ENCODE data around the gene PLCL2. TPM values are rescaled to one million over a fixed set of nuclear protein-coding genes. Genes with fewer than 3 reads are reported as not detected.

Gene PLCL2
- total RNA-seq, 1 experiment from 2014 or later: 32.1 TPM

GRCh38 chr3:17118771-17119170 is 234.0 kb downstream of the PLCL2 start:
- no peak overlapping the region for H2BK12ac ChIP-seq (ENCODE audit: insufficient read length, low read depth, low read length)
- H2BK120ac ChIP-seq (ENCODE audit: low read depth, low read length, poor library complexity, severe bottlenecking): no peak overlapping the region
- H2BK5ac ChIP-seq (ENCODE audit: insufficient read length, low read length): no peak overlapping the region
- H4K91ac ChIP-seq (ENCODE audit: insufficient read length, low read depth, low read length): no peak overlapping the region
- no peak overlapping the region for H3T11ph ChIP-seq (ENCODE audit: low read length)
- no CpG with 5 or more reads among the region's 6 CpGs for WGBS (ENCODE audit: extremely low coverage, insufficient read length, low lambda C conversion rate)
- Mint-ChIP-seq H3K36me3 (ENCODE audit: insufficient read depth in 1 of 3, low read depth in 3 of 3) (peaks cover 4 to 10% (median 4%) of the 10 kb centered on the region in 3 experiments; a peak in 4 of 7 replicates), H3K27ac (no peak overlapping the region), H3K4me3 (no peak overlapping the region), H3K9me3 (peaks cover 5 to 9% of the 10 kb centered on the region in 2 experiments; a peak in 4 of 5 replicates), H3K27me3 (ENCODE audit: low read depth) (peaks cover 2% of the 10 kb centered on the region; the same call in 1 of the 2 replicates), H3K4me1 (no peaks in the 10 kb centered on the region; a peak in 1 of 4 replicates)
- no peaks in the 10 kb centered on the region for H3K27me3 ChIP-seq (ENCODE audit: insufficient read depth, low read length)
- no peaks in the 10 kb centered on the region for H3K79me1 ChIP-seq (ENCODE audit: insufficient read depth, low read depth, low read length, poor library complexity, severe bottlenecking)
- H3K9me3 ChIP-seq (ENCODE audit: control insufficient read depth, low read depth, low read length): no peaks in the 10 kb centered on the region
- no peak overlapping the region for H2BK15ac ChIP-seq (ENCODE audit: low read depth, low read length)
- H3K4me1 ChIP-seq (ENCODE audit: insufficient read depth, low read length): no peaks in the 10 kb centered on the region
- no peak overlapping the region for H3K23ac ChIP-seq (ENCODE audit: insufficient read length, low read depth, low read length)
- no peak overlapping the region for H3K56ac ChIP-seq (ENCODE audit: insufficient read length, low read depth, low read length)
- DNase-seq: no peak
- H4K5ac ChIP-seq (ENCODE audit: insufficient read length, low read depth, low read length): no peak overlapping the region
- H3K4me2 ChIP-seq (ENCODE audit: insufficient read depth, insufficient read length, low read length): no peak overlapping the region
- no peak overlapping the region for H3K27ac ChIP-seq (ENCODE audit: insufficient read length, low read depth, low read length)
- no peak overlapping the region for H3K14ac ChIP-seq (ENCODE audit: insufficient read depth, low read length)
- H2AFZ ChIP-seq (ENCODE audit: low read length): no peak overlapping the region
- H4K20me1 ChIP-seq (ENCODE audit: control insufficient read depth, insufficient read depth, insufficient read length): no peaks in the 10 kb centered on the region
- no peak overlapping the region for H3K18ac ChIP-seq (ENCODE audit: insufficient read length, low read depth, low read length)
- H3K79me2 ChIP-seq (ENCODE audit: insufficient read depth, low read length): no peaks in the 10 kb centered on the region
- no peak overlapping the region for H2BK20ac ChIP-seq (ENCODE audit: low read depth, low read length, poor library complexity, severe bottlenecking)
- H3K23me2 ChIP-seq (ENCODE audit: insufficient read length, low read depth, low read length, poor library complexity, severe bottlenecking): no peaks in the 10 kb centered on the region
- no peak overlapping the region for H2AK5ac ChIP-seq (ENCODE audit: insufficient read length, low read length)
- H3K9ac ChIP-seq (ENCODE audit: extremely low read depth, insufficient read length, low read length): no peak overlapping the region
- no peak for TF ChIP-seq CTCF (conservative IDR thresholded peaks at IDR 0.05)
- H3K4ac ChIP-seq (ENCODE audit: low read depth, low read length): no peak overlapping the region
- no peak overlapping the region for H4K8ac ChIP-seq (replicated peaks; ENCODE audit: insufficient read length, low read depth, low read length)
